Esophagus squamous epithelium (tissue), 4 donors: ENCODE results near the gene PXYLP1.

Experiments used
- CTCF ChIP-seq, 6 experiments: fragments of 450-650 bp in 4 of 6; fragments of 200-600 bp in 2 of 6; sonication (generic) in 2 of 6; IDR thresholded peaks; one replicate each; pipeline ENCODE4 v1.5.1; 2016 to 2019; ENCODE audit warnings: antibody characterized with exemption in 6 of 6, mild to moderate bottlenecking in 4 of 6, moderate library complexity in 4 of 6
- POLR2A ChIP-seq, 4 donors: fragments of 450-650 bp; IDR thresholded peaks; one replicate each; pipeline ENCODE4 v1.6.1; 2017; ENCODE audit warnings: antibody characterized with exemption in 4 of 4, mild to moderate bottlenecking in 4 of 4, moderate library complexity in 3 of 4

DNA sequence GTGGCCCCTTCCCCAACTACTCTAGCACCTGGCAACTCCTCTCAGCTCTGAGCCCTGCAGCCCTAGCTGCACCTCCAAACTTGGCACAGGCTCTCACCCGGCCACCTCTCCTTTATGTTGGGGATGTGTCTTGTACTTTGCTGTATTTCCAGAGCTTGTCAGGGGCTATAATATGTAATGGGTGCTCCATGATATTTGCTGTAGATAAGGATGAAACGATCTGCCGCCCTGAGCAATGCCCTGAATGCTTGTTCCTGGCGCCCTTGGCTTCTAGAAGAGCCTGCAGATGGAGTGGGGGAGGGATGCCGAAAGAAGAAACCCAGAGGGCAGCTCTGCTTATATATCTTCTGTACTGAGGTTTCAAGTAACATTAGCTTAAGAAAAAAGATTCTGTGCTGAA, 100.8 kb downstream of the PXYLP1 start:
- no peak for TF ChIP-seq CTCF (IDR thresholded peaks at IDR 0.05)
- TF ChIP-seq POLR2A (IDR thresholded peaks at IDR 0.05): no peak
